Measurements from ENCODE around the gene KDM7A.

The KDM7A gene, protein sequence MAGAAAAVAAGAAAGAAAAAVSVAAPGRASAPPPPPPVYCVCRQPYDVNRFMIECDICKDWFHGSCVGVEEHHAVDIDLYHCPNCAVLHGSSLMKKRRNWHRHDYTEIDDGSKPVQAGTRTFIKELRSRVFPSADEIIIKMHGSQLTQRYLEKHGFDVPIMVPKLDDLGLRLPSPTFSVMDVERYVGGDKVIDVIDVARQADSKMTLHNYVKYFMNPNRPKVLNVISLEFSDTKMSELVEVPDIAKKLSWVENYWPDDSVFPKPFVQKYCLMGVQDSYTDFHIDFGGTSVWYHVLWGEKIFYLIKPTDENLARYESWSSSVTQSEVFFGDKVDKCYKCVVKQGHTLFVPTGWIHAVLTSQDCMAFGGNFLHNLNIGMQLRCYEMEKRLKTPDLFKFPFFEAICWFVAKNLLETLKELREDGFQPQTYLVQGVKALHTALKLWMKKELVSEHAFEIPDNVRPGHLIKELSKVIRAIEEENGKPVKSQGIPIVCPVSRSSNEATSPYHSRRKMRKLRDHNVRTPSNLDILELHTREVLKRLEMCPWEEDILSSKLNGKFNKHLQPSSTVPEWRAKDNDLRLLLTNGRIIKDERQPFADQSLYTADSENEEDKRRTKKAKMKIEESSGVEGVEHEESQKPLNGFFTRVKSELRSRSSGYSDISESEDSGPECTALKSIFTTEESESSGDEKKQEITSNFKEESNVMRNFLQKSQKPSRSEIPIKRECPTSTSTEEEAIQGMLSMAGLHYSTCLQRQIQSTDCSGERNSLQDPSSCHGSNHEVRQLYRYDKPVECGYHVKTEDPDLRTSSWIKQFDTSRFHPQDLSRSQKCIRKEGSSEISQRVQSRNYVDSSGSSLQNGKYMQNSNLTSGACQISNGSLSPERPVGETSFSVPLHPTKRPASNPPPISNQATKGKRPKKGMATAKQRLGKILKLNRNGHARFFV

DNA sequence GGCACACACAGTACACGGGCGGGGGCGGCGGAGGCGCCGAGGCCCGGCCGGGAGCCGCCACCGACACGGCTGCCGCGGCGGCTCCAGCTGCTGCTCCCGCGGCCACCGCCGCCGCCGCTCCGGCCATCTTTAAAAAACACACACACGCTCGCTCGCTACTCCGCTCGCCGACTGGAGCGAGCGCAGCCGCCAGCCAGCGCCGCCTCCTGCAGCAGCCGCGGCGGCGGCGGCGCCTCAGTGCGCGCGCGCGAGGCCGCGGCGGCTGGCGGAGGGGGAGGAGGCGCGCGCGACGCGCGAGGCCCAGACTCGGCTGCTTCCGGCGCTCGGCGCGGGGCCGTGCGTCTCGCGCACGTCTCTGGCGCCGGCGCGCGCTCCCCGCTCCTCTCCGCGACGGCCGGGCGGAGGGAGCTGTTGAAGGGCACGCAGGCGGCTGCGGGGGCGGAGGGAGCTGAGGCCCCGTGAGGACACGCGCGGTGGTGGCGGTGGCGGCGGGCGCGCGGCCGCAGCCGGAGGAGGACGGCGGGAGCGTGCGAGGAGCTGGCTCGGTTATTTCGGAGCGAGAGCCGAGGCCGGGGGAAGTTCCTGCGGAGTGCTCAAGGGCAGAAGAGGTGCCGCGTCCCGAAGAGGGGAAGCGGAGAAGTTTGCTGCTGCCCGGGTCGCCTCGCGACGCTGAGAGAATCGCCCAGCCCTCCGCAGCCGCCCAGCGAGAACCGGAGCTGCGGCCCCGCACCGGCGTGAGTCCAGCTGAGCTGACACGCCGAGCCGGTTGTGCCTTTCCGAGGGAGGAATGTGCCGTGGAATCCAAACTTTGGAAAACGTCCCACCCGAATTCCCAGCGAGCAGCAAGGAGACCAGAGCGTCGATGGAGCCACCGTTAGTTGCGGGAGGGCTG lies at the start of gene KDM7A:
Gene KDM7A, minus strand, starts transcription at position 173 of the 892 bp plus-strand sequence. Its CDS starts 46 bp downstream, at position 127.
- in situ Hi-C loops (cut with HindIII; ENCODE audit: low sequenced_read_pairs), result no loop called here

DNA sequence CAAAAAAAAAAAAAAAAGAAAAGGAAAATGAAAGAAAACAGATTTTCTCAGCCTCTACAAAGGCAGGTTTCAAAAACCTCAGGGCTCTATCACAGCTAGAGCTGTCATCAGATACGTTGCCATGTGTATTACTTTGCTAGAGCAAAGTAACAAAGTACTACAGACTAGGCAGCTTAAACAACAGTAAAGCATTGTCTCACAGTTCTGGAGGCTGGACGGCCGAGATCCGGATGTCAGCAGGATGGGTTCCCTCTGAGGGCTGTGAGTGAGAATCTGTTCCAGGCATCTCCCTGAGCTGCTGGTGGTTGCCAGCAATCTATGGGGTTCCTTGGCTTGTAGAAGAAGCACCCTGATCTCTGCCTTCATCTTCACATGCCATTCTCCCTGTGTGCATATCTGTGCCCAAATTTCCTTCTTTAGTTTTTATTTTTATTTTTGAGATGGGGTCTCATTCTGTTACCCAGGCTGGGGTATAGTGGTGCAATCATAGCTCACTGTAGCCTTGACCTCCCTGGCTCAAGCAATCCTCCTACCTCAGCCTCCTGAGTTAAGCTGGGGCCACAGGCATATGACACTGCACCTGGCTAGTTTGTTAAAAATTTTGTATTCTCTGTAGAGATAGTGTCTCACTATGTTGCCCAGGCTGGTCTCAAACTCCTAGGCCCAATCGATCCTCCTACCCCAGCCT lies 48.9 kb upstream of the KDM7A start:
- in situ Hi-C loops (cut with HindIII; ENCODE audit: low sequenced_read_pairs), result no loop called here

DNA sequence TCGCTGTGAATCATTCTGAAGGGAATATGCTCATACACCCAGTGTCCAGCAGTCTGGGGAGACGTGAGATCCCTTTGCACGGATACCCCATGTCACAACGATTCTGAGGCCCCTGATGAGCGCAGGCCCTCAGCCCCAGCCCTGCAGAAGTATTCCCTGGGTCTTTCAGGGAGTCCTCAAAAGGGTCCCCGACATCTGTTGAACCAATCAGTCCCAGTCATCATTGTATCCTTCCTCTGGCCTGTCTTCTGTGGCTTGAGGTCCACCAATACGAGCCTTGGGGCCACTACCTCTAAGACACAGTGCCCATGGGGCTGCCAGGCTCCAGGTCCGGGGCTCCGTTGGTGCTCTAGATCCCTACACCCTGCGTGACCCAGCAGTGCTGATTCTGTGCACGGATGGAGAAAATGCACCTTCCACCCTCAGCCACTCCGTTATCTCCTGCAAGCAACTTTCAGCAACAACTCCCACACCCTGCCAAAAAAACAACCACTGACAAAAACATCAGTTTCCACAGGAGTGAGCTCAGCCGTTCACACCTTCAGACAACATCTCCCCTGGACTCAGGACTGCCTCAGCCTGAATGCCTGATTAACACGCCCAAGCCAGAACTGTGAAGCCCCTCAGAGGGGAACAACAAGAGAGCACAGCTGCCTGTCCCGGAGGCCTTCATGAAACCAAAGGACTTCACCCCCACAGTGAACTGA lies 46.9 kb upstream of the KDM7A start:
- in situ Hi-C loops (cut with HindIII; ENCODE audit: low sequenced_read_pairs), result no loop called here

DNA sequence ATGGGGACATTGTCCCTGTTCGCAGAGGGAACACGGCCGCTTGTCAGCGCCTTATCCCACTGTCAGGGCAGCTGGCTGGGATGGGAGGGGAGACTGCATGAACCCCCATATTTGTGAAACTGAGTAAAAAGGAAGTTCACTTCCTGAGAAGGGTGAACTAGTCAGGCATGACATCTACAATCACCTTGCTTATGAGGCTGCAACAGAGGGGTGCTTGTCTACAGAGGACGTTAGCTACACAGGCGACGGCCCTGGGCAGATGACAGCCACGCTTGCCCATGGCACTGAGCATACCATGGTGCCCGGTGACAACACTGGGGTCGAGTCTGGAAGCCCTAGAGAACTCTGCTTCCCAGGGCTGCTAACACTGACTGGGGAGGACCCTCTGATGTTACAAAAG lies 46.0 kb upstream of the KDM7A start:
- in situ Hi-C loops (cut with HindIII; ENCODE audit: low sequenced_read_pairs), result no loop called here

DNA sequence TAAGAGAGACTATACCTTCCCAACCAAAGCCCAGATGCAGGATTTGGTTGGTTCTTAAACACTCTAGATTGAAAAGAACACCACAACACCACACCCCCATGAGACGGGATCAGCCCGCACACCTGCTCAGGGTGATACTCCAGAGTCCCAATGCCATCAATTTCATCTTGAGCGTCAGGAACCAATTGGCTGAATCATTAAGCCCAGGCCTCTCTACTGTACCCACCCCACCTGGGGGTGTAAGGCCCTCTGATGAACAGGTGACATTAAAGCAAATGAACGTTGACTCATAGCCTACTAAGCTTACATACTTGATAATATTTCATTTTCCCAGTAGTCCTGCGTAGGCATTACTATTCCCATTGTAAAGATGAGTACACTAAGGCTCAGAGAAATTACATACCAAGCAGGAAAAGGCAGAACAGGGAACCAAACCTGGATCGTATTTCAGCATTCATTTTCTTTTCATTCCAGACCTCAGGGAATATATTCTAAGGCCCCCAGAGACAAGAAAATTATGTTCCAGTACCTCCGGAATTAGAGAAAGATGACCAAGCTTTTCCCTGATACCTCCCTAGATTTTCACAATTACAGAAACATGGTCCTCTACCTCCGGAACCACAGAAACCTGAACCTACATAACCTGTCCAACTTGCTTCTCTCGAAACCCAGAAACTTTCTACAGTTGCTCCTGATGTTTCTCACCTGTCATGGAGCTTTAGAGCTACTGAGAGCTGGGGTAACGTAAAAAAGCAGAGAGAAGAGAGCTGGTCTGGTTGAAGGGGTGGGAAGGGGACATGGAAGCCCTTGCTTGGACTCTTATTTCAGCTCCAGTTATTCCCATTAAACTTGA lies 43.1 kb upstream of the KDM7A start:
- in situ Hi-C loops (cut with HindIII; ENCODE audit: low sequenced_read_pairs), result no loop called here

DNA sequence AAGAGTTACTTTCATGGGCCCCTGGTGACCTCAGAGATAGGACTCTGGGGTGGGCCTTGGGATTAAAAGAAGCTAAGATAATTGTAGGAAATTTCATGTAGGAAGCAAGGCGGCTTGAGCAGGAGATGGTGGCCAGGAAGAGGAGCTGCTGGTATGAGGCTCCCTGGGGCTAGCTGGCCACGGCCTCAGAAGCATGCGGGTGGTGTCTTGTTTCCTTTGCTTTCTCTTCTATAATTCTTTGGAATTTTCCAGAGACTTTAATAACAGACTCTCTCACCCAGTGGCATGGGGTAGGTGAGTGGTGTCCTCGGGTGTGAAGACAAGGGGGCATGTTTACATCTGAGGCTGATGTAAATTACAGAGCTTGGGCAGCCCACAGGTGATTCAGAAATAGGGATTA lies 41.9 kb upstream of the KDM7A start:
- in situ Hi-C loops (cut with HindIII; ENCODE audit: low sequenced_read_pairs), result no loop called here

DNA sequence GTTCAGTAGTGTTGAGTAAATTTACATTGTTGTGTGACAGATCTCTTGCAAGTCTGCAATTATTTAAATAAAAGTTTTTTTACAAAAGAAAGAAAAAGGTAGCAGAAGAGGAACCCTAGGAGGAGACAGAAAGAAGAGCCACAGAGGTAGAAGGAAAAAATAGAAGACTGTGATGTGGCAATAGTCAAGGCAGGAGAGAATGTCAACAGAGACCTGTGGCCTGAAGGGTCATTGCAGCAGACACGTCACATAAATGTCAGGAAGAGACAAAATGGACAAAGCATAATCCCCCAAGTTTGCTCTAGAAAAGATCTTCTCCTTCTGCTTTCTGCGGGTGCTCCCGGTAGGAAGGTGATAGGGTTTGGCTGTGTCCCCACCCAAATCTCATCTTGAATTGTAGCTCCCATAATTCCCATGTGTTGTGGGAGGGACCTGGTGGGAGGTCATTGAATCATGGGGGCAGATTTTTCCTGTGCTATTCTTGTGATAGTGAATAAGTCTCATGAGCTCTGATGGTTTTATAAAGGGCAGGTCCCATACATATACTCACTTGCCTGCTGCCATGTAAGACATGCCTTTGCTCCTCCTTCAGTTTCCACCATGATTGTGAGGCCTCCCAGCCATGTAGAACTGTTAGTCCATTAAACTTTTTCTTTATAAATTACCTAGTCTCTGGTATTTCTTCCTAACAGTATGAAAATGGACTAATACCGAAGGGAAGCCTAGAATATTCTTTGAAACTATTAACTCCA lies 41.1 kb upstream of the KDM7A start:
- in situ Hi-C loops (cut with HindIII; ENCODE audit: low sequenced_read_pairs), result no loop called here

DNA sequence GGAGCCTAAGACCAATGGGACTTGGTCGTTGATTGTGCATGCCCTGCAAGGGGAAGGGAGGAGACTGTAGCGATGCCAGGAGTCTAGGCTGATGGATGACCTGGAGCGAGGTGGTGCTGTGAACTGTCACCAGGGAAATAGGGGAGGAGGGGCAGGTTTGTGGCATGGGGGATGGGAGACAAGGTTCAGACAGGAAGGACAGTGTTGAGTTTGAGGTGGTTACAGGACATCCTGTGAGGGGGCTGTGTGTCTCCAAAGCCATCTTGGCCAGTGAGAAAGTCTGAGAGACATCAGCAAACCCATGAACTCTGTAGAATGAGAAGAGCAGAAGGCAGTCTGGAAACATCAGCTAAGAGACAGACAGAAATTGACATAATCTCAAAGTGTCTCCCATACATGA lies 38.5 kb upstream of the KDM7A start:
- in situ Hi-C loops (cut with HindIII; ENCODE audit: low sequenced_read_pairs), result no loop called here

DNA sequence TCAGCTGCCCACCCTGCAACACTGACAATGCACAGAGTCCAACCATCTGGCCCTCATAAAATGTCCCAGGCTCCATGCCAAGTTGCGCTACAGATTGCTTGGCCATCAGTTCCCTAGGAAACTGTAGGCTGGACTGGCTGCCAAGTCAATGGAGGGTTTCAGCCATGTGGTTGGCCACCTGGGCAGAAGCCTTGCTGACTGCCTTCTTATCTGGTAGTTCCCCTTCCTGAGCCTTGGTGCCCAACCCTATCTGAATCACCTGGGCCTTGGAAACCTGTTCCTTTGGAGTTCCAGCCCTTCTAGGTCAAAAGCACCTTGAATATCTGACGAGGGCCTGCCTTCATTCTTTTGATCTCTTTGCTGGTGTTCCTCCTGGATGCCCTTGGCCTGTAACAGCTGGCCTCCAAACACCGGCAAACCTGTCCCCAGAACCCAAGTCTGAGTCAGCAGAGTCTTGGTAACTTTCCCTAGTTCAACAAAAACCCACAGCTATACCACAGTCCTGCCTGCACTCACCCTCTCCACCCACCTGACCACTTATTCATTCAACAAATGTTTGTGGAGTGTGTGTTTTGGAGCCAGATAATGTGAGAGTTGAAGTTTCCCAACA lies 37.4 kb upstream of the KDM7A start:
- in situ Hi-C loops (cut with HindIII; ENCODE audit: low sequenced_read_pairs), result no loop called here

DNA sequence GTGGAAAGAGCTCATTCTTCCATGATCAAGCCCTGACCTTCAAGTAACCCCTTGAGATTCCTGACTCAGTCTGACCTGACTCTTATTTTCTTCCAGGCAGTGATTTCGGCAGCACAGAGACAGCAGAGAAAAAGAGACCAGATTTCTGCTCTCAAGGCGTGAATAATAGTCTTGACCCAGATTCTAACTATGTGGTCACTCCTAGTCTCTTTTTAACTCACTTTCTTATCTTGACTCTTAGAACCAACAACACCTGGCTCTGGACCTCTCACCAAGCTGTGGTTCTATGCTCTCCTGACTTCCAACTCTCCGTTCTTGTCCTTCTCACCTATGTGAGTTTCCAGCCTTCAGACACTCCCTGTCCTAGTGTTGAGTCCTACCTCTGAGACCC lies 36.9 kb upstream of the KDM7A start:
- in situ Hi-C loops (cut with HindIII; ENCODE audit: low sequenced_read_pairs), result no loop called here

DNA sequence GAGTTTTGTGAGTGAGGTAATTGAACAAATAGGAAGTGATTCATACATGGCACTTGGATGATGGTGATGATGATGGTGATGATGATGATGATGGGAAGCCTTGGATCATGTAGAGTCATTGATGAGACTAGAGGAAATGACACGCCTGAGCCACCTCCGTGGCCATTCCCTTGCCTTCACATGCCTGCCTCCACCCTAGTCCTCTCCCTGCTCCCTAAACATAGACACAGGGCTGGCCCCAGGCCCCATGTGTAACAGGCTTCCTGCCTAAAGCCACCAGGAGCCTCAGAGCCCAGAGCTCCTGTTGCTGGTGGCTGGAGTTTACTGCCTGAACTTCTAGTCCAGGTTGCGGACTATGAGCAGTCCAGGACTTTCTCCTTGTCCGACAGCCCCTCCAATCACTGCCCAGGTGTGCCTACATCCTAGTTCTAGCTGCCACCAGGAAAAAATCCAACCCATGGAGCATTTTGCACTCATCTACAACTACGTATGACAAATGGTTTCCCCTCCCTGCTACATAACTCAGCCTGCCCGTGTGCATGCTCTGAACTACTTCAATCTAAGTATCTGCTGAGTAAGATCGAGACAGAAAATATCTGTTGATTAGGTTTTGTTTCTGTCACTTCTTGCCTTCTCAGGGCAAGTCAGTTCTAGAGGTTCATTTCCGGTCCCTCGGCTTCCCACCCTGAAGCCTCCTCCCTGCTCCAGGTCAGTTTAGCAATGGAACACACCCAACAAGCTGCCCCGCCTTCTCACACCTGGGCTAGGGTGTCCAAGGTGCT lies 35.5 kb upstream of the KDM7A start:
- in situ Hi-C loops (cut with HindIII; ENCODE audit: low sequenced_read_pairs), result no loop called here

DNA sequence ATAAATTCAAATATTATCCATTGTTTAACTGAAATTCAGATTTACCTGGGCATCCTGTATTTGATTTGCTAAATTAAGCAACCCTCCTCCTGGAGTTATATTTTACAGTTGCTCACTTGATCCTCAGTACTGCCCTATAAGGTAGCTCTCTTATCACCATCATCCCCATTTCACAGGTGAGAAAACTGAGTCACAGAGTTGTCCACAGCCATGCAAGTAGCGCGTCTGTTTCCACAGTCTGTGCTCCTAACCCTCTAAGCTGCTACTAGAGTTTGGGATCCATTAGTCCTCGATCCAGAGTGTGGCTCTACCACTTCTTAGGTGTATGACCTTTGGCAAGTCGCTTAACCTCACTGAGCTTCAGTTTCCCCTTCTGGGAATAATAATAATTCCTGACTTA lies 34.9 kb upstream of the KDM7A start:
- in situ Hi-C loops (cut with HindIII; ENCODE audit: low sequenced_read_pairs), result no loop called here

DNA sequence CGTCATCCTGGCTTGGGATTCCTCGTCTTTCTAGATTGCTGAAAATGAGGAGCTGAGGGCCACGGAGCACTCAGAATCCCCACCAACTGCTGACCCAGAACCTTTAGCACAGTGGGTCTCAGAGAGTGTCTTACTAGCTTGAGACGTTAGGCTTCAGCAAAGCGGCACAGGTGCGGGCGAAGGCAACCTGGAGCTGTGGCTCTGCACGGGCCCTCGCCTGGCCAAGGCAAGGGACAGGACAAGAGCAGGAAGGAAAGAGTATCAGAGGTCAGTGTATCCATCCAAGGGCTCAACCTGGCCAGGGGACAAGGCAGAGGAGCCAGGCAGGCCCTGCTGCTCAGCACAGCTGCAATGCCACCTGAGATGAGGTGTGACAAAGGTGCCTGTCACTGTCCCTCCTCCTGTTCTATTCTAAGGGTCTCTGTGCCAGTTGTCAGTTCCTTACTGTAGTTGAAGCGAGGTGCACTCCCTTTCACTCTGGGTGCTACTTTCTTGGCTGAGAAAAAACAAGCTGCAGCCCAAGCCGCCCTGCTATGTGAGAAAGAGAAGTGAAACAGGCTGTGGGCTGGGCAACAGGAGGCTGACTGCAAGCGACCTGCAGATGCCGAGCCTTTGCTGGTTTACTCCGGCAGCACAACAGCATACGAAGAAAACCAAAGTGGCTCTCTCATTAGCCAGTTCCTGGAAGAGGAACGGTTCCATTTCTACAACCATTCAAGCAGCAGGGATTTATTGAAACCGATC lies 33.3 kb upstream of the KDM7A start:
- in situ Hi-C loops (cut with HindIII; ENCODE audit: low sequenced_read_pairs), result no loop called here

DNA sequence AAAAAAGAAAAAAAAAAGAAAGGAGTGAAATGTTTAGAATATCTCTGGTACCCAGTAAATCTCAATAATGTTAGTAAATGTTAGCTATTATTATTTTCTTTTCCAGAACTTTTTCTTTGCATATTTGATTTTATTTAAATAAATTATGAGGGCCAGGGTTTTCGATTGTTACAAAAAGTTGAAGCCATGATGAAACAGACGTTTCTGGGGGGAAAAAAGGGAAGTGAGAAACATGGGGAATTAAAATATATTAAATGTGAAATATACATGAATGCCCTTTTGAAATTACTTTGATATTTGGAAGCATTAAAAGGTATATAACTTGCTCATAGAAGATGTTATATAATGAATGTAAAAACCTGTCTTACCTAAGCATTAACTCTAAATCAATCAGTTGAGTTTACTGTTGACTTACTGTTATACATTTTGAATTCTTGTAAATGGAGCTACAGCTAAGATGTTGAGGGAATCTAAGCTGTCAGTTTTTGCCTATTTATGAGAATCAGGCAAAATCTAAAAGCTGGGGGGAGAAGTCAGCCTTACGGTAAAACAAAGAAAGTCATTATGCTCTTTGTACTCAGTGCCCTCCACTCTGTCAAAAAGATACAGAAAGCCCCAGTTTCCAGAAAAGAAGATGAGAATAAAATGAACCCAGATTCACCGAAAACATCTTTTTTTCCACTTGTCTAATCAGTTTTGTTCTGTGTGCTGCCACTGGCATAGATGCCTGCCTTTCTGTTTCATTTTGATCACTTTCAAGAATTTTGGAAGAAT lies 30.0 kb upstream of the KDM7A start:
- in situ Hi-C loops (cut with HindIII; ENCODE audit: low sequenced_read_pairs), result no loop called here

DNA sequence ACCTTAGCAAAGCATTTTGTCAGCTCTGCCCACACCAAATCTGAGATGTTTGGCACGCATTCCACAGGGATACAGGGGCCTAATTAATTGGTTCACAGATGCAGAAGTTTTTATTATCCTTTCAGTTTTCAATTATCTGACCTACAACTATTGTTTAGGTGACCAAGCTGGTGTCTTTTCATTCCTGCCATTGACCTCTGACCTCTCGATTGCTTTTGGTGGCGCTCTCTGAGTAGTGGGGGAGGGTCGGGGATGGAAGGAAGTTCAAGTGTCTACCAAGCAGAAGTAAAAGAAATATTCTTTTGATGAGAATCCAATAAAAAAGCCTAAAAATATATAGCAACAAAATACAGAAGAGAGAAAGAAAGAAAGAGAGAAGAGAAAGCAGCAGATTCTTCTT lies 28.8 kb upstream of the KDM7A start:
- in situ Hi-C loops (cut with HindIII; ENCODE audit: low sequenced_read_pairs), result no loop called here

DNA sequence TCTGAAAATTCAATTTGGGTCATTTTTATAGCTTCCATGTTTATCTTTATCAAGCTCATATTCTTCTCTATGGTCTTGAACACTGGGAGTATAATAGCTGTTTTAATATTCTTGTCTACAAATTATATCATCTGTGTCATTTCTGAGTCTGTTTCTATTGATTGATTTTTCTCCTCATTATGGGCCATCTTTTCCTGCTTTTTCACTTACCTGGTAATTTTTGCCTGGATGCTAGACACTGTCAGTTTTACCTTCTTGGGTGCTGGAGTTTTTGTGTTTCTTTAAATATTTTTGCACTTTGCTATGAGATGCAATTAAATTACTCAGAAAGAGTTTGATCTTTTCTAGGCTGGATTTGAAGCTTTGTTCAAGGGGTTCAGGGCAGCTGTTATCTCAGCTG lies 26.8 kb upstream of the KDM7A start:
- in situ Hi-C loops (cut with HindIII; ENCODE audit: low sequenced_read_pairs), result no loop called here

Measured in endothelial cell of hepatic sinusoid (primary cell).